Daoy (cell line): ENCODE data around the gene TMEM141. TPM values are rescaled to one million over a fixed set of nuclear protein-coding genes. Genes with fewer than 3 reads are reported as not detected.

Experiments
- DNase-seq: peaks from one replicate; pipeline ENCODE4 v3.0.0-alpha.2; 2015; ENCODE audit warnings: low read depth
- total RNA-seq: library from RNA; depleted of rRNA; stranded (reverse); fragments of >200 nt; shearing (Covaris generic); gene quantifications from 2 replicates; pipeline ENCODE4 v1.2.3, GENCODE V29; 2014; rRNA removed

The TMEM141 gene
- 46.9 and 61.6 TPM in 2 replicates for total RNA-seq

GRCh38 chr9:136790640-136791515 lies at the start of gene TMEM141:
TSS of gene TMEM141 (plus strand) at chr9:136791344. CDS start at chr9:136791371, 27 bp downstream.
- peak; percentile 100 for DNase-seq

- DNase-seq: no peak
Measured at GRCh38 chr9:136741883-136742571, 49.1 kb upstream of the TMEM141 start.

DNA sequence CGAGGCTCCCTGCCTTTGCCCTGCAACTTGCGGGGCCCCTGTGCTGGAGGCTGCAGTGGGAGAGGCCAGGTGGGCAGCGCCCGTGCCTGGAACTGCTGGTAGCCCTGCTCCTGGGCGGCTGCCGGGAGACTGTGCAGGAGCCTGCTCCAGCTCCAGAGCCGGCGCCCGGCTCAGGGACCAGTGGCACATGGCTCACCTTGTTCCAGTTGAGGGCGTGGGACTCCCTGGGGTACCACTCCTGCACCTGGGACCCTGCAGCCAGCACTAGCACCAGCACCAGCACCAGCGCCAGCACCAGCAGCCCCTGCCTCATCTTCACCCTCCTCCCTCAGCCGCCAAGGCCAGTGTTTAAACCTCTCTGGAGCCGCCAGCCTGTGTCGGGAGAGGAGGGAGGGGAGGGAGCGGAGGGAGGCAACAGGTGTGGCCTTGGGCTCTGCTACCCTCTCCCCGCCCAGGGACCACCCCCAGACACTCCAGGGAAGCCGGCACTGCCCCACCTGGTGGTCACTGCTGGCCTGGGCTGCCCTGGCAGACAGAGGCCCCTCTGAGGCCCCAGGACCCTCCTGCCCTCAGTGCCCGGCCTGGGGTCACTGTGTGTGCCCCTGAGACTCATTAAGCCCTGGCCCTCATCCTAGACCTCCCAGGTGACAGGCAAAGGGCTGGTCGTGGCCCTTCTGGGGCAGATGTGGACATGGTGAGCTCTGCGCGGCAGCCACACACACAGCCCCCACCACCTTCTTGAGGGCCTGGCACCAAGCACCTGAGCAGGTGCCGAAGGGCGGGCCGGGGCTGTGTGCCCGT lies 48.4 kb upstream of the TMEM141 start, which contains the start of gene LCN10:
TSS of gene LCN10 (minus strand) at position 350 of the 801 bp plus-strand sequence. CDS start at position 313, 37 bp downstream.
- DNase-seq: no peak

DNA sequence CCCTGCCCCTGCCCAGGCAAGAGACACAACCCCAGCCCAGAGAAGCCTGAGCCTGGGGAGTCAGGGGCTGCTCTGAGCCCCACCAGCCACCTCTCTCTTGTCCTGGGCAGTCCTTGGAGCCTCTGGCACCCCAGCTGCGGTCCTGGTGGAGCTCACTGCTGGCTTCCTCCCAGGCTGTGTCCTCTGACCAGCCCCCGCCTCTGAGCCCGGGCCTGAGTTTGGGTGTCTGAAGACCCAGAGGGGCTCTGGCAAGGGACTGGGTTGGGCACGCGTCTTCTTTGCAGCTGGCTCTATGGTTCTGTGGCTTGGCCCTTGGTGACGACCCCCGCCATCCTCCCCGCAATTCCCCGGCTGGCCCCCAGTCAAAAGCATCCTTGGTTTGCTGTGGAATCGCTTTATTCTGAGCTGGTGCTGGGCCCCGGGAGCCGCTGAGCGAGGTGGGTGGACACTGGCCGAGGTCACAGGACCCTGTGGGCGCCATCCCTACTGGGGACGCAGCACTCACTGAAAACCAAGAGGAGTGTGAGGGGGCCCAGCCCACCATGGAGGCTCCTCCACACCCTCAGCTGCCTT lies 47.4 kb upstream of the TMEM141 start:
- DNase-seq: no peak

DNA sequence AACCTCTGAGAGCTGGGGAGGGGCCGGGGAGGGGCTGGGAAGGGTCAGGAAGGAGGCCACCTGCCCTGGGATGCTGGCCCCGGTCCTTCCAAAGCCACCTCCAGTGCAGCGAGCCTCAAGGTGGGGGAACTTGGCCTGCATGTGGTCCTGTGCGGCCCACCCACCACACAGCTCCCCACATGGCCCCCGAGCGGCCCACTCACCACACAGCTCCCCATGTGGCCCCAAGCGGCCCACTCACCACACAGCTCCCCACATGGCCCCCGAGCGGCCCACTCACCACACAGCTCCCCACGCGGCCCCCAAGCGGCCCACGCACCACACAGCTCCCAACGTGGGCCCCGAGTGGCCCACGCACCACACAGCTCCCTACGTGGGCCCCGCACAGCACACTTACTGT lies 46.4 kb upstream of the TMEM141 start:
- DNase-seq: no peak

GRCh38 chr9:136745389-136746154 lies 45.6 kb upstream of the TMEM141 start:
- no peak for DNase-seq

DNA sequence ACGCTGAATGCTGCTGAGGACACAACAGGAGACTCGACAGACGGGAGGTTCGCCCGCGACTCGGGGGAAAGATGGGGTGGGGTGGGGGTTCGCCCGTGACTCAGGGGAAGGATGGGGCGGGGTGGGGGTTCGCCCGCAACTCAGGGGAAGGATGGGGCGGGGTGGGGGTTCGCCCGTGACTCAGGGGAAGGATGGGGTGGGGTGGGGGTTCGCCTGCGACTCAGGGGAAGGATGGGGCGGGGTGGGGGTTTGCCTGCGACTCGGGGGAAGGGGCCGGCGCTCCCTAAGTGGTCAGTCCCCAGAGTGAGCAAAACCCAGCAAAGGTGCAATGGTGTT lies 45.0 kb upstream of the TMEM141 start:
- DNase-seq: no peak

GRCh38 chr9:136746621-136747020 lies 44.5 kb upstream of the TMEM141 start:
- no peak for DNase-seq

GRCh38 chr9:136747161-136748060 lies 43.7 kb upstream of the TMEM141 start:
- no peak for DNase-seq

- DNase-seq: no peak
Measured at GRCh38 chr9:136748201-136748600, 42.9 kb upstream of the TMEM141 start, which contains the start of gene LCN6. TSS of gene LCN6 (minus strand) at chr9:136748525. CDS start at chr9:136748483, 42 bp downstream.

- no peak for DNase-seq
Measured at GRCh38 chr9:136748666-136749611, 42.2 kb upstream of the TMEM141 start.

GRCh38 chr9:136750526-136750925 lies 40.6 kb upstream of the TMEM141 start:
- no peak for DNase-seq

DNA sequence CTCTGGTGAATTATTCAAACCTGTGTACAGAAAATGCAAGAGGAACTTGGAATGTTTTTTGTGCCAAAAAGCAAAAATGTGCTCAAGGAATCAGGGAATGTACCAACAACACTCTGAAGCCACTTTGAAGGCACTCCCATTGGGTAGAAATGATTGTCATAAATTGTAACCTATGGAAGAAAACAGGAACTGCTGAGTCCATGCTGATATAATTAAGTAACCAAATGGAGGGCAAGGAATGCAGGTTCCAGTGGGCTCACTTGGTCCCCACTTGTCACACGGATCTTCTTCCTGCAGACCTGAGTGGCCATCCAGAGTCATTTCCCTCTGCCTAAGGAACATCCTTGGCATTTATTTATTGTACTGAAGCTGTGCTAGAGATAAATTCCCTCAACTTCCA lies 39.9 kb upstream of the TMEM141 start:
- DNase-seq: no peak

GRCh38 chr9:136751814-136752213 lies 39.3 kb upstream of the TMEM141 start:
- no peak for DNase-seq

DNA sequence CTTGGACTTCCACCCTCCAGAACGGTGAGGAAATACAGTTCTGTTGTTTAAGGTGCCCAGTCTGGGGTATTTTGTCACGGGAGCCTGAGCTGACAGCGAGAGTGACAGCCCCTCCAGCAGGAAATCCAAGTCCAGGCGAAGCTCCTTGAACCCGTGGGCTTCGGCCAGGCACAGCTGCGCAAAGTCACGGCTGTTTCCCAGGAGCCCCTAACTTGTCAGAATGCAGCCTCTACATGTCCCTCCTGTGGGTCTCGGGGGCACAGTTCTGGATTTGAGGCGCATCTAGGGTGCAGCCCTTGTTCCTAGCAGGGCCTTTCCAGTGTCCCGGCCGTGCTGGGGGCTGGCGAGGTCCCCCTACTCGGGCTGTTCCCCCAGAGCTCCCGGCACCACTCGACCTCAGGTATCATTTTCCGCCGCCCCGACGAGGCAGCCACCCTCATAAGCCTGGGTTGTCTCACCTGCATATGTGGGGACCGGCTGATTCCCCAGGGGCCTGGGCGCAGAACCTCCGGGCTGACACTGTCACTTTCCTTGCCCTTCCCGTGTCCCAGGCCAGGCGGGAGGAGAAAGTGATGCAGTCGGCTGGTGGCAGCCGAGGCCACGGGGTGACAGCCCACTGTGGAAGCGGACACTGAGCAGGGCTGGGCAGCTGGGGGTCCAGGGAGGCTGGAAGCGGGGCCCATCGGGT lies 37.6 kb upstream of the TMEM141 start:
- DNase-seq: no peak

DNA sequence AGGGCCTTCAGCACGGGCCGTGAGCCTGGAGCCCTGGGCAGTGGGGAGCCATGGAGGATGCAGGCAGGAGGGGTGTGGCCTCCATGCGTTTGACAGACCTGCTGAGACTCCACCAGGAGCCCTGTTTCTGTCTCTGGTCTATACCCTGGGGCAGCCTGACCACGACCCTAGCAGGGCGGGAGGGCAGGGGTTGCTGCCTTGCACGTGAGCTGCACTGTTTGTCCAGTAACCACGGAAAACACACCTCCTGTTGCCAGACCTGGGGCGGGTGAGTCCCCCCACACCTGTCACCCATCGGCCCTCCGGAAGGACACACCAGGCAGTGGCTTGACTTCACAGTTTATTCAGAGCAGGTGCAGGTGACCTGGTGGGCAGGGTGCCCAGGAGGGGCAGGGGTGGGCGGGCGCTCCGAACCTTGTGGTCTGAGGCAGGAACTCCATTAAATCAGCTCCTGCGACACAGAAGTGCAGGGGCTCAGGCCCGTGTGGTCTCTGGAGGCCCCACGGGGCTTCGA lies 37.0 kb upstream of the TMEM141 start:
- DNase-seq: no peak

- no peak for DNase-seq
Measured at GRCh38 chr9:136754626-136755301, 36.4 kb upstream of the TMEM141 start.
